Measurements from ENCODE around the gene OOSP4B. TPM values are rescaled to one million over a fixed set of nuclear protein-coding genes. Genes with fewer than 3 reads are reported as not detected.
"Not testable (repeated sequence)": the region's sequence is repeated elsewhere in the genome, so short reads cannot be mapped to it uniquely, and the experiment has no call there.

OOSP4B gene
- total RNA-seq: not detected

GRCh38 chr11:60016881-60017280, at the start of gene OOSP4B:
OOSP4B (plus strand) TSS chr11:60017181.
- no peak for DNase-seq (ENCODE audit: low spot score in 2 of 2)
- H3K27me3 ChIP-seq: no peaks in the 10 kb centered on the region
- no peak within 1 kb of the TSS for H3K27ac ChIP-seq
- no peak within 1 kb of the TSS for H3K4me3 ChIP-seq
- no peaks in the 10 kb centered on the region for H3K36me3 ChIP-seq
- 96% methylated on average over 1 of the region's 1 CpG for WGBS, 2 donors
- TF ChIP-seq POLR2A (IDR thresholded peaks at IDR 0.05): no peak
- TF ChIP-seq, protein P1, sequence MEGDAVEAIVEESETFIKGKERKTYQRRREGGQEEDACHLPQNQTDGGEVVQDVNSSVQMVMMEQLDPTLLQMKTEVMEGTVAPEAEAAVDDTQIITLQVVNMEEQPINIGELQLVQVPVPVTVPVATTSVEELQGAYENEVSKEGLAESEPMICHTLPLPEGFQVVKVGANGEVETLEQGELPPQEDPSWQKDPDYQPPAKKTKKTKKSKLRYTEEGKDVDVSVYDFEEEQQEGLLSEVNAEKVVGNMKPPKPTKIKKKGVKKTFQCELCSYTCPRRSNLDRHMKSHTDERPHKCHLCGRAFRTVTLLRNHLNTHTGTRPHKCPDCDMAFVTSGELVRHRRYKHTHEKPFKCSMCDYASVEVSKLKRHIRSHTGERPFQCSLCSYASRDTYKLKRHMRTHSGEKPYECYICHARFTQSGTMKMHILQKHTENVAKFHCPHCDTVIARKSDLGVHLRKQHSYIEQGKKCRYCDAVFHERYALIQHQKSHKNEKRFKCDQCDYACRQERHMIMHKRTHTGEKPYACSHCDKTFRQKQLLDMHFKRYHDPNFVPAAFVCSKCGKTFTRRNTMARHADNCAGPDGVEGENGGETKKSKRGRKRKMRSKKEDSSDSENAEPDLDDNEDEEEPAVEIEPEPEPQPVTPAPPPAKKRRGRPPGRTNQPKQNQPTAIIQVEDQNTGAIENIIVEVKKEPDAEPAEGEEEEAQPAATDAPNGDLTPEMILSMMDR (IDR thresholded peaks at IDR 0.05): no peak
- TF ChIP-seq EP300 (IDR thresholded peaks at IDR 0.05): no peak
- H3K9me3 ChIP-seq: peaks cover 0 to 2% (median 0%) of the 10 kb centered on the region in 4 donors
- no peaks in the 10 kb centered on the region for H3K4me1 ChIP-seq

DNA sequence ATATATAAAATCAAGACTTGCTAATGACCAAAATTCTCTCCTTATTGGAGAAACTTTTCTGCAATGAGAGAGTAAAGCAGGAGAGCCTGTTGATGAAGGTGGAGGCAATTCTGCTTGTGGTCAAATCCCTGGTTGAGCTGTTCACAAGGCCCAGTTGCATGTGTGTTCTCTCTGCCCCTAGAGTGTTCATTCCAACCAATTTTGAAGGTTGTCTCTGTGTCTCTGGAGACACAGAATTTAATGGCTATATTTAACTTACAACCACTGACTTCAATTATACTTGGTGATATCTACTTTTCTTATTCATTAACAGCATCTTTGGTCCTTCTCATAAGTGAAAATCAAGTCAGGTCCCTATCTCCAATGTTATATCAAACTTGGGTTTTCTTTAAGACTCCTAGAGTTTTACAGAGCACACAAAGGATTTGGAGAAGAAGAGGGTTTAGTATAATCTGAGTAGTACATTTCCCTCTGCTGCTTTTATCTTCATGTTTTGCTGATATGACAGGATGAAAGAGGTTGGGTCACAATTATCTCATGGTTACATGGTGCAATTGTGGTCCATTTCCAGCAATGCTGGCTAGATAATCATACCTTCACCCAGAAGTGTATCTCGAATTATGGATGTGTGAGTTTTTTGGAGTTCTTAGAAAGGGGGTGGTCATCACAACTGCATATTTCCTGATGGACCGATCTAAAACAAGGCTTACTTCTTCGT, 49.1 kb upstream of the OOSP4B start:
- no peaks in the 10 kb centered on the region for H3K4me1 ChIP-seq
- H3K36me3 ChIP-seq: no peaks in the 10 kb centered on the region
- H3K4me3 ChIP-seq: no peak overlapping the region
- WGBS, 2 donors: 85 to 94% methylated on average over 3 of the region's 3 CpGs
- H3K27me3 ChIP-seq: no peaks in the 10 kb centered on the region
- DNase-seq (ENCODE audit: low spot score in 2 of 2): no peak
- no peaks in the 10 kb centered on the region for H3K9me3 ChIP-seq
- TF ChIP-seq EP300 (IDR thresholded peaks at IDR 0.05): no peak
- TF ChIP-seq POLR2A (IDR thresholded peaks at IDR 0.05): no peak
- TF ChIP-seq, protein P1 (IDR thresholded peaks at IDR 0.05): no peak
- H3K27ac ChIP-seq: no peak overlapping the region

DNA sequence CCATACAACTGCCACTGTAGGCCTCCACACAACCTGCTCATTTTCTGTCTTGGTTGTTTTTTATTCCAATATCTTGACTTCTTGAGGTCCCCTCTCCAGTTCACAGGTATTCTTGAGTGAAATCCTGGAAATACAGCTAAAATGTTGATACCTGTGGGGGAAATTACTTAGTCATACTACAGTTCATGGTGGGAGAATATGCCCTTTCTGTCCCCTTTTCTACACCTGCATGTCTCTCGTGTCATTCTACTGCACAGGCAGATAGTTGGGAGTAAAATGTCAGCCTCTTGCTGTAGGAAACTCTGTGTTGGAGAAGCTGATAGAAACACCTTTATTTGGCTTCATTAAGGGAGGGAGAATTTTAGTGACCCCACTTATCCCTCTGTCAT, 48.6 kb upstream of the OOSP4B start:
- Histone ChIP-seq H3K9me3 (no peaks in the 10 kb centered on the region), H3K27me3 (no peaks in the 10 kb centered on the region), H3K4me3 (no peak overlapping the region), H3K4me1 (no peaks in the 10 kb centered on the region), H3K27ac (no peak overlapping the region), H3K36me3 (no peaks in the 10 kb centered on the region)
- WGBS, 2 donors: 72 to 86% methylated on average over 1 of the region's 1 CpG
- no peak for TF ChIP-seq EP300 (IDR thresholded peaks at IDR 0.05)
- no peak for TF ChIP-seq POLR2A (IDR thresholded peaks at IDR 0.05)
- TF ChIP-seq, protein P1 (IDR thresholded peaks at IDR 0.05): no peak
- no peak for DNase-seq (ENCODE audit: low spot score in 2 of 2)

GRCh38 chr11:59973097-59973496, 43.9 kb upstream of the OOSP4B start:
- TF ChIP-seq EP300 (IDR thresholded peaks at IDR 0.05) (no peak), POLR2A (IDR thresholded peaks at IDR 0.05) (no peak)
- TF ChIP-seq, protein P1 (IDR thresholded peaks at IDR 0.05): no peak
- no peak overlapping the region for H3K4me3 ChIP-seq
- DNase-seq (ENCODE audit: low spot score in 2 of 2): no peak
- H3K27me3 ChIP-seq: no peaks in the 10 kb centered on the region
- no peaks in the 10 kb centered on the region for H3K9me3 ChIP-seq
- no peaks in the 10 kb centered on the region for H3K4me1 ChIP-seq
- H3K27ac ChIP-seq: no peak overlapping the region
- no peaks in the 10 kb centered on the region for H3K36me3 ChIP-seq
- WGBS, 2 donors: 67 to 73% methylated on average over 5 of the region's 5 CpGs

DNA sequence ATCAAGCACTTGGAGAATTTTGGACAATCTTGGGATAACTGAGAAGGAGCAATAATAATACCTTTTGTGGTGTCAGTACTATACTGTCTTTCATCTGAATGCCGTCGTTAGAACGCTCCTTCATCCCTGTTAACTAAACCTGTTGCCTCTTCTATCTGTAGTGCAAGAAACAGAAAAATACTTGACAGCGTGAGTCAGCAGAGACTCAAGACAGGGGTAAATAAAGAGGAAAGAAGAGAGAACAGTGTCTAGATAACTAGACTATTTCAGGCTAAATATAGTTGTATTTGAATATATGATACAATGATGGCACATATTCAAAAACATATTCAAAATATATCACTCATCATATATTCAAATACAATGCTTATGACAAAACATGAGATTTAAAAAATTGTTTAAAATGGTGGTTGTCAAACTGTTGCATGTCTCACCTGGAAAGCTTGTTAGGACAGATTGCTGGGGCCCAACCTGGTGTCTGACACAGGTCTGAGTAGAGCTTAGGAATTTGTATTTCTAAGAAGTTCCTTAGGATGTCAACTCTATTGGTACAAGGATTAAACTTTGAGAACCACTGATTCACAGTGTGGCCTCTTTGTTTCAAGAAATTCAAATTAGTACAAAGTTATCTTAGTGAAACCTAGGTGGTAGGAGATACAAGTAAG, 35.7 kb upstream of the OOSP4B start:
- 95% methylated on average over 4 of the region's 4 CpGs for WGBS, 2 donors
- no peak for TF ChIP-seq EP300 (IDR thresholded peaks at IDR 0.05)
- TF ChIP-seq POLR2A (IDR thresholded peaks at IDR 0.05): no peak
- TF ChIP-seq, protein P1 (IDR thresholded peaks at IDR 0.05): no peak
- H3K4me1 ChIP-seq: no peaks in the 10 kb centered on the region

DNA sequence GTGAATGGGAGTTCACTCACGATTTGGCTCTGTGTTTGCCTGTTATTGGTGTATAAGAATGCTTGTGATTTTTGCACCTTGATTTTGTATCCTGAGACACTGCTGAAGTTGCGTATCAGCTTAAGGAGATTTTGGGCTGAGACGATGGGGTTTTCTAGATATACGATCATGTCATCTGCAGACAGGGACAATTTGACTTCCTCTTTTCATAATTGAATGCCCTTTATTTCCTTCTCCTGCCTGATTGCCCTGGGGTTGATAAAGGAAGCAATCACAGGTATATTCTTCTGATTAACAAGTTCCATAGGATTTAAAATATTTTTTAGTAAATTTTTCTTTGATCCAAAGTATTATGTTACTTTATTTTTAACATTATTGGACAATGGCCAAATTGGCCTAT, 34.9 kb upstream of the OOSP4B start:
- H3K27ac ChIP-seq; H3K27me3 ChIP-seq; H3K9me3 ChIP-seq; H3K4me1 ChIP-seq; DNase-seq (ENCODE audit: low spot score in 2 of 2); H3K36me3 ChIP-seq; H3K4me3 ChIP-seq: not testable (repeated sequence)
- 55 to 69% methylated on average over 4 of the region's 4 CpGs for whole genome bisulfite sequencing, 2 donors

More for the DNA sequence above, 35.7 kb upstream of the OOSP4B start:
- no peaks in the 10 kb centered on the region for H3K27me3 ChIP-seq
- H3K27ac ChIP-seq: no peak overlapping the region
- H3K4me3 ChIP-seq: no peak overlapping the region
- no peaks in the 10 kb centered on the region for H3K36me3 ChIP-seq
- no peak for DNase-seq (ENCODE audit: low spot score in 2 of 2)
- no peaks in the 10 kb centered on the region for H3K9me3 ChIP-seq
